Measurements from ENCODE around the gene CNTN3.

CNTN3 gene

GRCh38 chr3:74605437-74605836 lies 9.0 kb downstream of the CNTN3 start:
- Histone ChIP-seq H3K36me3 (replicated peaks; ENCODE audit: insufficient read depth, low read length) (no peaks in the 10 kb centered on the region), H3K4me1 (ENCODE audit: low read length) (no peaks in the 10 kb centered on the region), H3K27me3 (replicated peaks; ENCODE audit: insufficient read depth, low read length) (no peaks in the 10 kb centered on the region), H3F3A (ENCODE audit: insufficient read depth, low read length) (no peaks in the 10 kb centered on the region), H2AFZ (ENCODE audit: low read length) (no peak overlapping the region), H3K9me3 (replicated peaks; ENCODE audit: insufficient read depth, low read length) (no peaks in the 10 kb centered on the region), H3K4me2 (ENCODE audit: low read depth, low read length) (no peak overlapping the region), H4K20me1 (ENCODE audit: insufficient read depth, low read length) (no peaks in the 10 kb centered on the region), H3K27ac (ENCODE audit: low read length) (no peak overlapping the region), H3K79me2 (ENCODE audit: low read length) (no peaks in the 10 kb centered on the region), H3K9ac (ENCODE audit: low read length) (no peak overlapping the region), H3K9me2 (replicated peaks; ENCODE audit: insufficient read depth, low read length) (no peaks in the 10 kb centered on the region), H3K4me3 (ENCODE audit: low read length) (no peak overlapping the region)
- no peak for DNase-seq
- no peak for TF ChIP-seq EZH2phosphoT487 (IDR thresholded peaks at IDR 0.05; ENCODE audit: low read length)
- TF ChIP-seq, protein P1, sequence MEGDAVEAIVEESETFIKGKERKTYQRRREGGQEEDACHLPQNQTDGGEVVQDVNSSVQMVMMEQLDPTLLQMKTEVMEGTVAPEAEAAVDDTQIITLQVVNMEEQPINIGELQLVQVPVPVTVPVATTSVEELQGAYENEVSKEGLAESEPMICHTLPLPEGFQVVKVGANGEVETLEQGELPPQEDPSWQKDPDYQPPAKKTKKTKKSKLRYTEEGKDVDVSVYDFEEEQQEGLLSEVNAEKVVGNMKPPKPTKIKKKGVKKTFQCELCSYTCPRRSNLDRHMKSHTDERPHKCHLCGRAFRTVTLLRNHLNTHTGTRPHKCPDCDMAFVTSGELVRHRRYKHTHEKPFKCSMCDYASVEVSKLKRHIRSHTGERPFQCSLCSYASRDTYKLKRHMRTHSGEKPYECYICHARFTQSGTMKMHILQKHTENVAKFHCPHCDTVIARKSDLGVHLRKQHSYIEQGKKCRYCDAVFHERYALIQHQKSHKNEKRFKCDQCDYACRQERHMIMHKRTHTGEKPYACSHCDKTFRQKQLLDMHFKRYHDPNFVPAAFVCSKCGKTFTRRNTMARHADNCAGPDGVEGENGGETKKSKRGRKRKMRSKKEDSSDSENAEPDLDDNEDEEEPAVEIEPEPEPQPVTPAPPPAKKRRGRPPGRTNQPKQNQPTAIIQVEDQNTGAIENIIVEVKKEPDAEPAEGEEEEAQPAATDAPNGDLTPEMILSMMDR (IDR thresholded peaks at IDR 0.05; ENCODE audit: low read length), result no peak
- no peak for TF ChIP-seq EZH2 (optimal IDR thresholded peaks at IDR 0.05; ENCODE audit: low read depth, low read length)

GRCh38 chr3:74603292-74603691 lies 11.2 kb downstream of the CNTN3 start:
- Histone ChIP-seq H3K27ac (ENCODE audit: low read length) (no peak overlapping the region), H3F3A (ENCODE audit: insufficient read depth, low read length) (no peaks in the 10 kb centered on the region), H4K20me1 (ENCODE audit: insufficient read depth, low read length) (no peaks in the 10 kb centered on the region), H3K9ac (ENCODE audit: low read length) (no peak overlapping the region), H3K79me2 (ENCODE audit: low read length) (no peaks in the 10 kb centered on the region), H3K36me3 (replicated peaks; ENCODE audit: insufficient read depth, low read length) (no peaks in the 10 kb centered on the region), H2AFZ (ENCODE audit: low read length) (no peak overlapping the region), H3K9me3 (replicated peaks; ENCODE audit: insufficient read depth, low read length) (no peaks in the 10 kb centered on the region), H3K4me2 (ENCODE audit: low read depth, low read length) (no peak overlapping the region), H3K4me3 (ENCODE audit: low read length) (no peak overlapping the region), H3K4me1 (ENCODE audit: low read length) (no peaks in the 10 kb centered on the region), H3K9me2 (replicated peaks; ENCODE audit: insufficient read depth, low read length) (no peaks in the 10 kb centered on the region), H3K27me3 (replicated peaks; ENCODE audit: insufficient read depth, low read length) (no peaks in the 10 kb centered on the region)
- no peak for TF ChIP-seq EZH2 (optimal IDR thresholded peaks at IDR 0.05; ENCODE audit: low read depth, low read length)
- TF ChIP-seq, protein P1 (IDR thresholded peaks at IDR 0.05; ENCODE audit: low read length), result no peak
- TF ChIP-seq EZH2phosphoT487 (IDR thresholded peaks at IDR 0.05; ENCODE audit: low read length), result no peak
- DNase-seq, result no peak

- no peak overlapping the region for H3K9ac ChIP-seq (ENCODE audit: low read length)
- TF ChIP-seq EZH2 (optimal IDR thresholded peaks at IDR 0.05; ENCODE audit: low read depth, low read length) (no peak), EZH2phosphoT487 (IDR thresholded peaks at IDR 0.05; ENCODE audit: low read length) (no peak)
- TF ChIP-seq, protein P1 (IDR thresholded peaks at IDR 0.05; ENCODE audit: low read length), result no peak
- H3K36me3 ChIP-seq (replicated peaks; ENCODE audit: insufficient read depth, low read length), result no peaks in the 10 kb centered on the region
- no peaks in the 10 kb centered on the region for H4K20me1 ChIP-seq (ENCODE audit: insufficient read depth, low read length)
- no peaks in the 10 kb centered on the region for H3F3A ChIP-seq (ENCODE audit: insufficient read depth, low read length)
- no peaks in the 10 kb centered on the region for H3K27me3 ChIP-seq (replicated peaks; ENCODE audit: insufficient read depth, low read length)
- H3K9me3 ChIP-seq (replicated peaks; ENCODE audit: insufficient read depth, low read length), result no peaks in the 10 kb centered on the region
- no peaks in the 10 kb centered on the region for H3K9me2 ChIP-seq (replicated peaks; ENCODE audit: insufficient read depth, low read length)
- no peaks in the 10 kb centered on the region for H3K4me1 ChIP-seq (ENCODE audit: low read length)
- H2AFZ ChIP-seq (ENCODE audit: low read length), result no peak overlapping the region
- no peaks in the 10 kb centered on the region for H3K79me2 ChIP-seq (ENCODE audit: low read length)
- H3K4me3 ChIP-seq (ENCODE audit: low read length), result no peak overlapping the region
- no peak overlapping the region for H3K27ac ChIP-seq (ENCODE audit: low read length)
- DNase-seq, result no peak
- no peak overlapping the region for H3K4me2 ChIP-seq (ENCODE audit: low read depth, low read length)
Measured at GRCh38 chr3:74602471-74602870, 12.0 kb downstream of the CNTN3 start.

Data from MM.1S (cell line).